HFF-Myc (cell line): ENCODE measurements around the gene CCDC188.
A peak's percentile ranks its signal among the peaks of the same experiment; 100 is the strongest.

Source experiments
- DNase-seq: peaks from one replicate; pipeline ENCODE4 v3.0.0-alpha.2; 2011; ENCODE audit warnings: low read depth; ENCODE audit errors: extremely low read depth
- H3K4me3 ChIP-seq: replicated peaks from 2 replicates; pipeline ENCODE4 v1.5.1; 2011; ENCODE audit warnings: low read depth, mild to moderate bottlenecking, control low read depth, low read length
- CTCF ChIP-seq: IDR thresholded peaks from 2 replicates; pipeline ENCODE4 v1.5.1; 2012; ENCODE audit warnings: mild to moderate bottlenecking, low read depth, low read length, control low read depth; ENCODE audit errors: missing control alignments

CCDC188 gene

DNA sequence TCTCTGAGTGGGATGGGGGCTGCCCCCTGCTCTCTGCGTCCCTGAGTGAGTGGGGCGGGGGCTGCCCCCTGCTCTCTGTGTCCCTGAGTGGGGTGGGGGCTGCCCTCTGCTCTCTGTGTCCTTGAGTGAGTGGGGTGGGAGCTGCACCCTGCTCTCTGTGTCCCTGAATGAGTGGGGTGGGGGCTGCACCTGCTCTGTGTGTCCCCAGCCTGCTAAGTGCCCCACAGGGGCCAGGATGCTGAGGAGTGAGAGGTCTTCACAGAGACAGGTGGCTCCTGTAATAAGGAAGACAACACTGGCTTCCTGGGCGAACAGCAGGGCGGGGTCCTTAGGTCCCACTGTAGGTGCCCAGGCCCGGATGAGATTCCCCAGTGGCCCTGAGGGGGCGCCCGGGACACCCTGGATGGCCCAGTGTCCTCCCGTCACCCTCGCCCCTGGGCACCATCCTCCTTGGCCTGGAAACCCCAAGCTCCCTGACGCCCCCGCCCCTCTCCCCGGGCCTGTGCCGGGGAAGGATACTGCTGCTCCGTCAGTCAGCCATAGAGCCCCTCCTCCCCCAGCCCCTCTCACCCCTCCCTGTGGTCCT lies 3.8 kb upstream of the CCDC188 start:
- peak overlapping the region; percentile 20 for H3K4me3 ChIP-seq
- TF ChIP-seq CTCF, result no peak
- DNase-seq, result no peak

- TF ChIP-seq CTCF, result no peak
- no peak for DNase-seq
- H3K4me3 ChIP-seq, result no peak overlapping the region
These were observed 3.1 kb upstream of the CCDC188 start for GRCh38 chr22:20153945-20154344.

GRCh38 chr22:20152464-20152890 lies 1.6 kb upstream of the CCDC188 start:
- TF ChIP-seq CTCF, result no peak
- DNase-seq, result no peak
- H3K4me3 ChIP-seq, result no peak overlapping the region

DNA sequence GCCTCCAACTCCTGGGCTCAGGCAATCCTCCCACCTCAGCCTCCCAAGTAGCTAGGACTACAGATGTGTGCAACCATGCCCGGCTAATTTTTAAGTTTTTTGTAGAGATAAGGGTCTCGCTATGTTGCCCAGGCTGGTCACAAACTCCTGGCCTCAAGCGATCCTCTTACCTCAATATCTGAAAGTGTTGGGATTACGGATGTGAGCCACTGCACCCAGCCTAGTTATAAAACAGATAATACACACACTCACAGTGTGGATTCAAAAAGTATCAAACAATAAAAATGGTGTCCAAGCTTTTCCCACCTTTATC lies 377 bp upstream of the CCDC188 start:
- no peak for DNase-seq
- no peak overlapping the region for H3K4me3 ChIP-seq
- no peak for TF ChIP-seq CTCF

- no peak for DNase-seq
- no peak for TF ChIP-seq CTCF
- H3K4me3 ChIP-seq, result no peak overlapping the region
These were observed 1.3 kb downstream of the CCDC188 start for GRCh38 chr22:20149257-20150250.

DNA sequence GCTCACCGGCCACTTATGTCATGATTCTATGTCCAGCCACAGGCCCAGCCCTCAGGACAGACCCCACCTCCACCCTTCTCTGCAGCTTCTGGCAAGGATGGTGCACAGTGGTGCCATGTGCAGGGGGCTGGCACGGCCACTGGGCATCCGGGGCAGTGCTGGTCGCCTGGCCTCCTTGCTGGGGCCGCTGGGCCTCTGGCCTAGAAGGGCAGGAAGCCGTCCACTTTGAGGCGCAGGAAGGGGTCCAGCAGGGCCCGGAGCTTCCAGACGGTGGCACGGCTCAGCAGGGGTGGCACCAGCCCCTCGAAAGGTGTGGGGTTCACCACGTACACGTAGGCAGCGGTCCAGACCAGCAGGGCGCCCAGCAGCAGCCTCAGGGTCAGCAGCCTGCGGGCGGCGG lies 2.4 kb downstream of the CCDC188 start:
- no peak for DNase-seq
- H3K4me3 ChIP-seq, result no peak overlapping the region
- no peak for TF ChIP-seq CTCF
